ENCODE results near the gene SNAP47. TPM values are rescaled to one million over a fixed set of nuclear protein-coding genes. Genes with fewer than 3 reads are reported as not detected.

Gene SNAP47
- total RNA-seq, 1 donor, result 51.4 TPM

DNA sequence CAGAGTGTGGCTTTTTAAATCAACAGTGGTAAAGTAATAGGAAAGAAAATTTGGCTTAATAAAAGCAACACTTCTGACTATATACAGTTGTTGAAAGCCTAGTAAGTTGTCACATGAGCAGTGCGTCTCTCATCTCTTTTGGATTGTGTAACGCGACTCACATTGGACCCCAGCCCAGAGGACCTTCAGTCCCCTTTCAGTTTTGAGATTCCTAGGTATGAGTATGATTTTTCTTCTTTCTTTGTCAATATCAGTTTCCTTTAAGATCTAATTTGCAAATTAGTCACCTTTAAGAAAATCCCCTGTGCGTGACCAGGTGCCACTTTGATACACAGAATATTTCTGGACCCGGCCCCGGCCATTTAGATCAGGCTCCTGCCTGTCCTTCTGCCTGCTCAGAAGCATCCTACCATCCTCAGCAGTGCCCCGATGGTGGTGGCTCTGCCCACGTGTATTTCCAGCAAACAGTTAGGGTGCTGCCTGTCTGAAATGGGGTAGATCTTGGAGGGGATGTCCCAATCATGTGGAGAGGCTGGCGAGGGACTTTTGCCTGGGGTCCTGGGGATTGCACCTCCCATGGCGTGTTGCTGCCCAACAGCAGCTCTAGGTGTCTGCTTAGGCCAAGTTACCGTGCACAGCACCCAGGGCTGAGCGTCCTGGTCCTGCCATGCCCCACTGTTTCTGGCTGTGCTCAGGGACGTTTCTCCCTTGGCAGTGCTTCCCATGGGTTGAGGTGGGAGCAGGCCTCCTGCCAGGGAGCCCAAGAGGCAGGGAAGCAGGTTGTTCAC, 21.1 kb downstream of the SNAP47 start:
- no peaks in the 10 kb centered on the region for H3K9me3 ChIP-seq (ENCODE audit: low read depth, low read length)
- no peak overlapping the region for H2AFZ ChIP-seq (ENCODE audit: low read length)
- no peaks in the 10 kb centered on the region for H3K27me3 ChIP-seq (ENCODE audit: insufficient read depth, low read length)
- peaks cover 55% of the 10 kb centered on the region for H3K79me2 ChIP-seq (ENCODE audit: insufficient read depth, low read length)
- H3K36me3 ChIP-seq (ENCODE audit: insufficient read depth, low read length), result peaks cover 20% of the 10 kb centered on the region
- no peak overlapping the region for H3K4me3 ChIP-seq (ENCODE audit: insufficient read depth, low read length)
- no peak for DNase-seq (ENCODE audit: insufficient read length, low spot score, missing footprints)
- peaks cover 27% of the 10 kb centered on the region for H3K4me1 ChIP-seq (ENCODE audit: insufficient read depth, low read length)
- no peak overlapping the region for H3K27ac ChIP-seq (ENCODE audit: low read depth, low read length)
- TF ChIP-seq, protein P1, sequence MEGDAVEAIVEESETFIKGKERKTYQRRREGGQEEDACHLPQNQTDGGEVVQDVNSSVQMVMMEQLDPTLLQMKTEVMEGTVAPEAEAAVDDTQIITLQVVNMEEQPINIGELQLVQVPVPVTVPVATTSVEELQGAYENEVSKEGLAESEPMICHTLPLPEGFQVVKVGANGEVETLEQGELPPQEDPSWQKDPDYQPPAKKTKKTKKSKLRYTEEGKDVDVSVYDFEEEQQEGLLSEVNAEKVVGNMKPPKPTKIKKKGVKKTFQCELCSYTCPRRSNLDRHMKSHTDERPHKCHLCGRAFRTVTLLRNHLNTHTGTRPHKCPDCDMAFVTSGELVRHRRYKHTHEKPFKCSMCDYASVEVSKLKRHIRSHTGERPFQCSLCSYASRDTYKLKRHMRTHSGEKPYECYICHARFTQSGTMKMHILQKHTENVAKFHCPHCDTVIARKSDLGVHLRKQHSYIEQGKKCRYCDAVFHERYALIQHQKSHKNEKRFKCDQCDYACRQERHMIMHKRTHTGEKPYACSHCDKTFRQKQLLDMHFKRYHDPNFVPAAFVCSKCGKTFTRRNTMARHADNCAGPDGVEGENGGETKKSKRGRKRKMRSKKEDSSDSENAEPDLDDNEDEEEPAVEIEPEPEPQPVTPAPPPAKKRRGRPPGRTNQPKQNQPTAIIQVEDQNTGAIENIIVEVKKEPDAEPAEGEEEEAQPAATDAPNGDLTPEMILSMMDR (IDR thresholded peaks at IDR 0.05; ENCODE audit: extremely low read depth, low read depth, low read length), result no peak
- peaks cover 65% of the 10 kb centered on the region for H4K20me1 ChIP-seq (ENCODE audit: insufficient read depth, low read length)
- no peak overlapping the region for H3K4me2 ChIP-seq (ENCODE audit: insufficient read depth, low read length)

DNA sequence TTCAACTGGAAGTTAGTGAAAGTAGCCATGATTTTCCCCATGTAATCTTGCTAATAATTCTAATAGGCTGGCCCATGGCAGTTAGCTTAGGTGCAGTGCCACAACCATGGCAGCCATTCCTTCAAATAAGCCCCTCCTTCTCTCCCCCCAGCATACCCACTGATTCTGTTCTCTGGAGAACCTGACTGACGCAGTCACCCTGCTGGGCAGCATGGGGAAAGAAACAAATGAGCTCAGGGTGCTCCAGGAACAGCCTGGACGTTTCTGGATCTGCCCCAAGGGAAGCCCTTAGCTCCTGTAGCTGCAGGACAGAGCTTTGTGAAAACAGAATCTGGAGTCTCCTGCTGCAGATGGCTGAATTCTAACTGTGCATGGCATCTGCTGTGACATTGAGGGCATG, 22.5 kb downstream of the SNAP47 start:
- Histone ChIP-seq H3K4me2 (ENCODE audit: insufficient read depth, low read length) (no peak overlapping the region), H3K27ac (ENCODE audit: low read depth, low read length) (no peak overlapping the region), H3K9me3 (ENCODE audit: low read depth, low read length) (no peaks in the 10 kb centered on the region), H2AFZ (ENCODE audit: low read length) (no peak overlapping the region), H3K27me3 (ENCODE audit: insufficient read depth, low read length) (no peaks in the 10 kb centered on the region), H3K4me1 (ENCODE audit: insufficient read depth, low read length) (peaks cover 36% of the 10 kb centered on the region), H3K4me3 (ENCODE audit: insufficient read depth, low read length) (no peak overlapping the region), H4K20me1 (ENCODE audit: insufficient read depth, low read length) (peaks cover 73% of the 10 kb centered on the region), H3K79me2 (ENCODE audit: insufficient read depth, low read length) (peaks cover 56% of the 10 kb centered on the region), H3K36me3 (ENCODE audit: insufficient read depth, low read length) (peaks cover 26% of the 10 kb centered on the region)
- TF ChIP-seq, protein P1 (IDR thresholded peaks at IDR 0.05; ENCODE audit: extremely low read depth, low read depth, low read length), result no peak
- no peak for DNase-seq (ENCODE audit: insufficient read length, low spot score, missing footprints)

DNA sequence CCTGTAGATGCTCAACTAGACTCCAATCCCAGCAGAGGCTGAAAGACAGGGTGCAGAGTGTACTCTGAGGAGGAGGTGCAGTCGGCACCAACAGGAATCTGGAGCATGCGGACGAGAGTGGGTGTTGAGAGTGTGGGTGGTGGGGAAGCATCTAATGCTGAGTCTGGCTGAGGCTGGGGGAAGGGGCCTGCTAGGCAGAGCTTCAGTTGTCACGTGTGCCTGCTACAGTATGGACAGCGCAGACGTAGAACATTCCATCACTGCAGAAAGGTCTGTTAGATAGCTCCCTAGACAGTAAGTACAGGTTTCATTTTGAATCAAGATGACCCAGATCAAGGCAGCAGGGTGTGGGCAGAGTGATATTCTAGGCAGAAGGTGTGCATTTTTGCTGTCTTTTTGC, 23.1 kb downstream of the SNAP47 start:
- Histone ChIP-seq H3K4me1 (ENCODE audit: insufficient read depth, low read length) (peaks cover 41% of the 10 kb centered on the region), H3K9me3 (ENCODE audit: low read depth, low read length) (no peaks in the 10 kb centered on the region), H4K20me1 (ENCODE audit: insufficient read depth, low read length) (peaks cover 73% of the 10 kb centered on the region), H3K36me3 (ENCODE audit: insufficient read depth, low read length) (peaks cover 26% of the 10 kb centered on the region), H3K4me3 (ENCODE audit: insufficient read depth, low read length) (no peak overlapping the region), H3K79me2 (ENCODE audit: insufficient read depth, low read length) (peaks cover 54% of the 10 kb centered on the region), H3K27ac (ENCODE audit: low read depth, low read length) (no peak overlapping the region), H3K27me3 (ENCODE audit: insufficient read depth, low read length) (no peaks in the 10 kb centered on the region), H2AFZ (ENCODE audit: low read length) (no peak overlapping the region), H3K4me2 (ENCODE audit: insufficient read depth, low read length) (no peak overlapping the region)
- TF ChIP-seq, protein P1 (IDR thresholded peaks at IDR 0.05; ENCODE audit: extremely low read depth, low read depth, low read length), result no peak
- DNase-seq (ENCODE audit: insufficient read length, low spot score, missing footprints), result no peak

Measured in osteoblast (primary cell).